ENCODE data around the gene CMC1. TPM values are rescaled to one million over a fixed set of nuclear protein-coding genes. Genes with fewer than 3 reads are reported as not detected.

Gene CMC1
- polyA plus RNA-seq, 2 of the 4 experiments (the other 2 are of a cell fraction), result 56.9 to 76.7 TPM

DNA sequence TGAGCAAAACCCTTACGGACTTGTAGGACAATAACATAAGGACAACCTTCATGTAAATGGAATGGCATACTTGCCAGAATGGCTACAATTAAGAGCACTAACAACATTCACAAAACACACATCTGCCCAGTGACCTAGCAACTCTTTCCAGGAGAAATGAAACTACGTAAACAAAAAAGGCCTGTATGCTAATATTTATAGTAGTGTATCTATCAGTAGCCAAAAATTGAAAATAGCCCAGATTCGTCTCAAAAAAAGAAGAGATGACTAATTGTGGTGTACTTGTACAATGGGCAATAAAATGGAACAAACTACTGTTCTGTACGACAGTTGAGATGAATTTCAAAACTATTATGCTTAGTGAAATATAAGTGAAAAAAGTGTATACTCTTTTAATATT lies 38.4 kb downstream of the CMC1 start:
- DNase-seq (ENCODE audit: low read depth in 1 of 2, low spot score in 1 of 2) (no peak), ATAC-seq (no peak), FAIRE-seq (no peak)
- H3K4me2 ChIP-seq, result no peak overlapping the region
- no peaks in the 10 kb centered on the region for H3K9me3 ChIP-seq
- ChIA-PET POLR2A (no interaction called here), CTCF (no interaction called here)
- no peak overlapping the region for H3K4me3 ChIP-seq
- no peaks in the 10 kb centered on the region for H3K4me1 ChIP-seq
- 69% methylated on average over 4 of the region's 4 CpGs for WGBS (ENCODE audit: missing lambda C conversion rate)
- no peak overlapping the region for H3K27ac ChIP-seq
- TF ChIP-seq RAD21 (conservative IDR thresholded peaks at IDR 0.05 in 1 of 2, IDR thresholded peaks at IDR 0.05 in 1 of 2) (no peak), JUNB (IDR thresholded peaks at IDR 0.05) (no peak), POLR2AphosphoS2 (conservative IDR thresholded peaks at IDR 0.05; ENCODE audit: low read length) (no peak), TP53 (CRISPR knock-in tag; IDR thresholded peaks at IDR 0.05) (no peak), SREBF2 (IDR thresholded peaks at IDR 0.05) (no peak), HEYL (CRISPR knock-in tag; IDR thresholded peaks at IDR 0.05) (no peak), EHMT2 (IDR thresholded peaks at IDR 0.05; ENCODE audit: low read depth) (no peak), CHD2 (IDR thresholded peaks at IDR 0.05; ENCODE audit: low read length, partially characterized antibody) (no peak), FOXS1 (CRISPR knock-in tag; IDR thresholded peaks at IDR 0.05) (no peak), ZSCAN20 (CRISPR knock-in tag; IDR thresholded peaks at IDR 0.05) (no peak), NFE2L2 (conservative IDR thresholded peaks at IDR 0.05; ENCODE audit: low read length) (no peak), CBX8 (IDR thresholded peaks at IDR 0.05) (no peak), MAFK (IDR thresholded peaks at IDR 0.05; ENCODE audit: partially characterized antibody) (no peak), RNF2 (IDR thresholded peaks at IDR 0.05; ENCODE audit: borderline replicate concordance, low read depth) (no peak)

DNA sequence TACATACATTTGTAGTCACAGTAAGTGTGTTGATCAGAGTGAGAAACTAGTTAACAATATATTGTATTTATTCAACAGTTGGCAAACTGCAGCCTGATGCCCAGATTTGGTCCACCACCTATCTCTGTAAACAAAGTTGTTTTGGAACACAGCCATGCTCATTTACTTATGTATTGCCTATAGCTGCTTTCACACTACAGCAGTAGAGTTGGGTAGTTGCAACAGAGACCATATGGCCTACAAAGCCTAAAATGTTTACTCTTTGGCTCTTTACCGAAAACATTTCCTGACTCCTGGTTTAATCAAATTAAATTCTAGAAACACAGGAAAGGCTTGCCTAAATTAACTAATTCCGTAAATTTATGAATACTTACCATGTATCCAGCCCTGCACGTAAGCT lies 39.4 kb downstream of the CMC1 start:
- ChIA-PET CTCF (no interaction called here), POLR2A (no interaction called here)
- WGBS (ENCODE audit: missing lambda C conversion rate), result 93% methylated on average over 3 of the region's 3 CpGs
- no peak overlapping the region for H3K4me2 ChIP-seq
- TF ChIP-seq EP300 (IDR thresholded peaks at IDR 0.05) (no peak), RFX5 (IDR thresholded peaks at IDR 0.05) (no peak), MAZ (IDR thresholded peaks at IDR 0.05; ENCODE audit: borderline replicate concordance, low read depth, low read length) (no peak), ZNF302 (CRISPR knock-in tag; IDR thresholded peaks at IDR 0.05) (no peak), RAD21 (conservative IDR thresholded peaks at IDR 0.05 in 1 of 2, IDR thresholded peaks at IDR 0.05 in 1 of 2) (no peak), GATA3 (IDR thresholded peaks at IDR 0.05; ENCODE audit: borderline replicate concordance) (no peak), ZFP36 (IDR thresholded peaks at IDR 0.05; ENCODE audit: borderline replicate concordance, partially characterized antibody) (no peak), ZSCAN20 (CRISPR knock-in tag; IDR thresholded peaks at IDR 0.05) (no peak), EHF (CRISPR knock-in tag; IDR thresholded peaks at IDR 0.05) (no peak), CHD2 (IDR thresholded peaks at IDR 0.05; ENCODE audit: low read length, partially characterized antibody) (no peak), KDM5A (IDR thresholded peaks at IDR 0.05) (no peak), JUN (IDR thresholded peaks at IDR 0.05) (no peak), PHF8 (IDR thresholded peaks at IDR 0.05; ENCODE audit: borderline replicate concordance, low read depth) (no peak), HOXA7 (CRISPR knock-in tag; IDR thresholded peaks at IDR 0.05) (no peak), FOSB (CRISPR knock-in tag; IDR thresholded peaks at IDR 0.05) (no peak), FOSL2 (IDR thresholded peaks at IDR 0.05) (no peak), FOSL2 (CRISPR knock-in tag; IDR thresholded peaks at IDR 0.05) (no peak)
- TF ChIP-seq, protein P1, sequence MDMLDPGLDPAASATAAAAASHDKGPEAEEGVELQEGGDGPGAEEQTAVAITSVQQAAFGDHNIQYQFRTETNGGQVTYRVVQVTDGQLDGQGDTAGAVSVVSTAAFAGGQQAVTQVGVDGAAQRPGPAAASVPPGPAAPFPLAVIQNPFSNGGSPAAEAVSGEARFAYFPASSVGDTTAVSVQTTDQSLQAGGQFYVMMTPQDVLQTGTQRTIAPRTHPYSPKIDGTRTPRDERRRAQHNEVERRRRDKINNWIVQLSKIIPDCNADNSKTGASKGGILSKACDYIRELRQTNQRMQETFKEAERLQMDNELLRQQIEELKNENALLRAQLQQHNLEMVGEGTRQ (IDR thresholded peaks at IDR 0.05), result no peak
- FAIRE-seq (no peak), DNase-seq (ENCODE audit: low read depth in 1 of 2, low spot score in 1 of 2) (no peak), ATAC-seq (no peak)
- H3K9me3 ChIP-seq, result no peaks in the 10 kb centered on the region
- H3K4me1 ChIP-seq, result no peaks in the 10 kb centered on the region
- H3K4me3 ChIP-seq, result no peak overlapping the region
- no peak overlapping the region for H3K27ac ChIP-seq

Measured in A549 (cell line).